Measurements from ENCODE around the gene ALDH1A1. TPM values are rescaled to one million over a fixed set of nuclear protein-coding genes. Genes with fewer than 3 reads are reported as not detected.

Gene ALDH1A1
- polyA plus RNA-seq, 1 of the 3 experiments (the other 2 are of a cell fraction), result 0.03 TPM

GRCh38 chr9:72857624-72857996, 95.2 kb downstream of the ALDH1A1 start:
- CTCF ChIA-PET, result interaction anchor here (1.0 to 1.9 kb wide), 8 partner anchors 12 to 577 kb away, joined by 3 to 11 read pairs (median 6); no protein-coding TSS in a partner anchor

More at GRCh38 chr9:72857624-72857996, 95.2 kb downstream of the ALDH1A1 start:
- Histone ChIP-seq H3K9me3 (no peaks in the 10 kb centered on the region), H3K79me2 (ENCODE audit: insufficient read depth) (no peaks in the 10 kb centered on the region), H3K4me3 (ENCODE audit: low read depth in 2 of 2, low read length in 1 of 2) (no peak overlapping the region), H3K36me3 (replicated peaks in 1 of 2; ENCODE audit: control insufficient read depth in 1 of 2, insufficient read depth in 2 of 2, low read length in 1 of 2) (no peaks in the 10 kb centered on the region), H3K9me2 (no peaks in the 10 kb centered on the region), H2AFZ (ENCODE audit: low read depth) (no peak overlapping the region), H3K27ac (ENCODE audit: low read depth in 2 of 2, low read length in 1 of 2) (no peak overlapping the region), H3K4me2 (no peak overlapping the region), H3K9ac (no peak overlapping the region), H4K20me1 (ENCODE audit: insufficient read depth) (no peaks in the 10 kb centered on the region), H3K27me3 (ENCODE audit: insufficient read depth) (peaks cover 12% of the 10 kb centered on the region; the same call in 1 of the 2 replicates), H3K4me1 (ENCODE audit: control insufficient read depth in 1 of 2, insufficient read depth in 2 of 2, low read depth in 1 of 2, low read length in 1 of 2) (no peaks in the 10 kb centered on the region), H3F3A (replicated peaks; ENCODE audit: insufficient read depth) (no peaks in the 10 kb centered on the region)
- POLR2A ChIA-PET, result no interaction called here
- TF ChIP-seq FOSL2 (IDR thresholded peaks at IDR 0.05; ENCODE audit: borderline replicate concordance, low read depth), result no peak
- no peak for TF ChIP-seq USF2 (IDR thresholded peaks at IDR 0.05; ENCODE audit: borderline replicate concordance, low read depth, low read length)
- no peak for TF ChIP-seq NFIC (IDR thresholded peaks at IDR 0.05; ENCODE audit: borderline replicate concordance)
- no peak for TF ChIP-seq NRF1 (IDR thresholded peaks at IDR 0.05; ENCODE audit: low read depth, low read length)
- no peak for TF ChIP-seq RFX5 (IDR thresholded peaks at IDR 0.05; ENCODE audit: low read length)
- no peak for TF ChIP-seq REST (IDR thresholded peaks at IDR 0.05; ENCODE audit: low read depth, low read length)
- TF ChIP-seq JUND (IDR thresholded peaks at IDR 0.05), result no peak
- TF ChIP-seq MAX (IDR thresholded peaks at IDR 0.05; ENCODE audit: low read depth), result no peak
- no peak for TF ChIP-seq ZBTB33 (IDR thresholded peaks at IDR 0.05; ENCODE audit: borderline replicate concordance, low read depth)
- no peak for TF ChIP-seq CTCF (IDR thresholded peaks at IDR 0.05)
- DNase-seq, result no peak
- WGBS (ENCODE audit: low lambda C conversion rate), result 10% methylated on average over 2 of the region's 2 CpGs
